ENCODE data around the gene TFDP1.
"Not testable (repeated sequence)": the region's sequence is repeated elsewhere in the genome, so short reads cannot be mapped to it uniquely, and the experiment has no call there.

The TFDP1 gene

DNA sequence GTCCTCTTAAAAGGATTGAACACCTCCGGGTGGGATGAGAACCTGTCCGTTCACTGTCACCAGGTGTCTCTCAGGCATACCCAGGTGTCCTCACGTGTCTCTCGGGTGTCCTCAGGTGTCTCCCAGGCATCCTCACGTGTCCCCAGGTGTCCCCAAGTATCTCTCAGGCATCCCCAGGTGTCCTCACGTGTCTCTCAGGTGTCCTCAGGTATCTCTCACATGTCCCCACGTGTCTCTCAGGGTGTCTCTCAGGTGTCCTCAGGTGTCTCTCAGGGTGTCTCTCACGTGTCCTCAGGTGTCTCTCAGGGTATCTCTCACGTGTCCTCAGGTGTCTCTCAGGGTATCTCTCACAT lies 39.7 kb downstream of the TFDP1 start:
- TF ChIP-seq, protein P1, sequence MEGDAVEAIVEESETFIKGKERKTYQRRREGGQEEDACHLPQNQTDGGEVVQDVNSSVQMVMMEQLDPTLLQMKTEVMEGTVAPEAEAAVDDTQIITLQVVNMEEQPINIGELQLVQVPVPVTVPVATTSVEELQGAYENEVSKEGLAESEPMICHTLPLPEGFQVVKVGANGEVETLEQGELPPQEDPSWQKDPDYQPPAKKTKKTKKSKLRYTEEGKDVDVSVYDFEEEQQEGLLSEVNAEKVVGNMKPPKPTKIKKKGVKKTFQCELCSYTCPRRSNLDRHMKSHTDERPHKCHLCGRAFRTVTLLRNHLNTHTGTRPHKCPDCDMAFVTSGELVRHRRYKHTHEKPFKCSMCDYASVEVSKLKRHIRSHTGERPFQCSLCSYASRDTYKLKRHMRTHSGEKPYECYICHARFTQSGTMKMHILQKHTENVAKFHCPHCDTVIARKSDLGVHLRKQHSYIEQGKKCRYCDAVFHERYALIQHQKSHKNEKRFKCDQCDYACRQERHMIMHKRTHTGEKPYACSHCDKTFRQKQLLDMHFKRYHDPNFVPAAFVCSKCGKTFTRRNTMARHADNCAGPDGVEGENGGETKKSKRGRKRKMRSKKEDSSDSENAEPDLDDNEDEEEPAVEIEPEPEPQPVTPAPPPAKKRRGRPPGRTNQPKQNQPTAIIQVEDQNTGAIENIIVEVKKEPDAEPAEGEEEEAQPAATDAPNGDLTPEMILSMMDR (conservative IDR thresholded peaks at IDR 0.05; ENCODE audit: low read depth, low read length), result no peak
- no peaks in the 10 kb centered on the region for H4K20me1 ChIP-seq (ENCODE audit: insufficient read depth)
- H3K79me2 ChIP-seq (ENCODE audit: insufficient read depth, low read depth), result 0 out of 2 replicates have a peak, but pooled peaks cover 13% of the 10 kb centered on the region
- no peaks in the 10 kb centered on the region for H3K36me3 ChIP-seq (ENCODE audit: insufficient read depth)
- no peak overlapping the region for H3K4me3 ChIP-seq (IDR thresholded peaks at IDR 0.05; ENCODE audit: insufficient read depth, low read depth, low read length)
- no peak overlapping the region for H3K9ac ChIP-seq
- no peak overlapping the region for H3K4me2 ChIP-seq
- no peaks in the 10 kb centered on the region for H3K4me1 ChIP-seq (ENCODE audit: low read depth, poor library complexity, severe bottlenecking)
- H2AFZ ChIP-seq (ENCODE audit: low read depth), result no peak overlapping the region
- no peak overlapping the region for H3K27ac ChIP-seq
- H3K27me3 ChIP-seq (ENCODE audit: insufficient read depth, low read depth), result no peaks in the 10 kb centered on the region

DNA sequence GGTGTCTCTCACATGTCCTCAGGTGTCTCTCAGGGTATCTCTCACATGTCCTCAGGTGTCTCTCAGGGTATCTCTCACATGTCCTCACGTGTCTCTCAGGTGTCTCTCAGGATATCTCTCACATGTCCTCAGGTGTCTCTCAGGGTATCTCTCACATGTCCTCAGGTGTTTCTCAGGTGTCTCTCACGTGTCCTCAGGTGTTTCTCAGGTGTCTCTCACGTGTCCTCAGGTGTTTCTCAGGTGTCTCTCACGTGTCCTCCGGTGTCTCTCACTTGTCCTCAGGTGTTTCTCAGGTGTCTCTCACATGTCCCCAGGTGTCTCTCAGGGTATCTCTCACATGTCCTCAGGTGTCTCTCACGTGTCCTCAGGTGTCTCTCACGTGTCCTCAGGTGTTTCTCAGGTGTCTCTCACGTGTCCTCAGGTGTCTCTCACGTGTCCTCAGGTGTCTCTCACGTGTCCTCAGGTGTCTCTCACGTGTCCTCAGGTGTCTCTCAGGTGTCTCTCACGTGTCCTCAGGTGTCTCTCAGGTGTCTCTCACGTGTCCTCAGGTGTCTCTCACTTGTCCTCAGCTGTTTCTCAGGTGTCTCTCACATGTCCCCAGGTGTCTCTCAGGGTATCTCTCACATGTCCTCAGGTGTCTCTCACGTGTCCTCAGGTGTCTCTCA lies 40.2 kb downstream of the TFDP1 start:
- H3K4me1 ChIP-seq (ENCODE audit: low read depth, poor library complexity, severe bottlenecking); H3K4me2 ChIP-seq; H3K27me3 ChIP-seq (ENCODE audit: insufficient read depth, low read depth); H3K9ac ChIP-seq; H4K20me1 ChIP-seq (ENCODE audit: insufficient read depth); H3K27ac ChIP-seq; H2AFZ ChIP-seq (ENCODE audit: low read depth); H3K4me3 ChIP-seq (IDR thresholded peaks at IDR 0.05; ENCODE audit: insufficient read depth, low read depth, low read length); H3K36me3 ChIP-seq (ENCODE audit: insufficient read depth): not testable (repeated sequence)
- H3K79me2 ChIP-seq (ENCODE audit: insufficient read depth, low read depth), result peaks cover 18% of the 10 kb centered on the region; the same call in 1 of the 2 replicates

DNA sequence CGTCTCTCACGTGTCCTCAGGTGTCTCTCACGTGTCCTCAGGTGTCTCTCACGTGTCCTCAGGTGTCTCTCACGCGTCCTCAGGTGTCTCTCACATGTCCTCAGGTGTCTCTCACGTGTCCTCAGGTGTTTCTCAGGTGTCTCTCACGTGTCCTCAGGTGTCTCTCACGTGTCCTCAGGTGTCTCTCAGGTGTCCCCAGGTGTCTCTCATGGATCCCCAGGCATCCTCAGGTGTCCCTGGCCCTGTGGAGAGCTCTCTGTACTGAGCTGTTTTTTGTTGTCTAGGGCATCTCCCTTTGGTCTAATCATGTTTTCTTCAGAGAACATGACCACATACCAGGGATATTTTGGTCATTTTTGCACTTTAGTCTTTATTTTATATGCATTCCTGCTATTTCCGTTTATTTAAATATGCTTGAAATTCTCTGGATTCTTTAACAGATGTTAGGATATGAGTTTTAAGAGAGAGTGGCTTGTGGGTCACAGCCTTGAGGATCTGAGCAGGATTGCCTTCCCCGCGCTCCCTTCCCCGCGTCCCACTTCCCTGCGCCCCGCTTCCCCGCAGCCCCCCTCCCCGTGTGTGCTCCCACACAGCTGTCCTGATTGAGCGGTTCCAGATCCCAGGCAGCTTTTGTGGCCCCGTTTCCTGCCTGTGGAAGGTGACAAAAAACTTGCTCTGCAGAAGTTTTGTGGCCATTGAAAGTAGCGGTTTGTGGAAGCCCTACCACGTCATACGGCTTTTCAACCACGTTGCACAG lies 41.6 kb downstream of the TFDP1 start:
- Histone ChIP-seq H3K4me1 (ENCODE audit: low read depth, poor library complexity, severe bottlenecking) (no peaks in the 10 kb centered on the region), H3K27ac (no peak overlapping the region), H4K20me1 (ENCODE audit: insufficient read depth) (no peaks in the 10 kb centered on the region), H3K4me2 (no peak overlapping the region), H3K9ac (no peak overlapping the region), H3K36me3 (ENCODE audit: insufficient read depth) (no peaks in the 10 kb centered on the region), H3K4me3 (IDR thresholded peaks at IDR 0.05; ENCODE audit: insufficient read depth, low read depth, low read length) (no peak overlapping the region), H2AFZ (ENCODE audit: low read depth) (no peak overlapping the region), H3K79me2 (ENCODE audit: insufficient read depth, low read depth) (peaks cover 10% of the 10 kb centered on the region; the same call in 1 of the 2 replicates), H3K27me3 (ENCODE audit: insufficient read depth, low read depth) (no peaks in the 10 kb centered on the region)
- TF ChIP-seq, protein P1 (conservative IDR thresholded peaks at IDR 0.05; ENCODE audit: low read depth, low read length), result no peak

DNA sequence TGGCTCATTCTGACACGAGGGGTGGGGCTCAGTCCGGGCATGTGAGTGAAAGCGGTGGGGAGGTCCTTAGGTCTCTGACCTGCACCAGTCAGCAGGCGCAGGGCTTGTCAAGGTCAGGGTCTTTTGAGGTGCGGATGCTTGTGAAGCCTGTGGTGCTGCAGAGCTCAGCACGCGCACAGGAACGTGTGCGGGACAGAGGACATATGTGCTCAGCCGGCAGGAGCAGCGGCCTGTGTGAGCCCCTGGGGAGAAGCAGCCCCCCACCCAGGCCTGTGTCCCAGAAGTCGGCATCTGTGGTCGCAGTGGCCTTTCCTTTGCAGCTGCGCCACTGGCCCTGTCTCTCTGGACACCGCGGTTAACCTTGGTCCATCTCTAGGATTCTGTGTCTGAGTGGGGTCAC lies 42.6 kb downstream of the TFDP1 start:
- H3K4me3 ChIP-seq (IDR thresholded peaks at IDR 0.05; ENCODE audit: insufficient read depth, low read depth, low read length), result no peak overlapping the region
- no peak overlapping the region for H3K4me2 ChIP-seq
- peaks cover 10% of the 10 kb centered on the region; the same call in 1 of the 2 replicates for H3K79me2 ChIP-seq (ENCODE audit: insufficient read depth, low read depth)
- no peak overlapping the region for H3K27ac ChIP-seq
- no peaks in the 10 kb centered on the region for H3K27me3 ChIP-seq (ENCODE audit: insufficient read depth, low read depth)
- H2AFZ ChIP-seq (ENCODE audit: low read depth), result no peak overlapping the region
- no peaks in the 10 kb centered on the region for H3K4me1 ChIP-seq (ENCODE audit: low read depth, poor library complexity, severe bottlenecking)
- no peaks in the 10 kb centered on the region for H3K36me3 ChIP-seq (ENCODE audit: insufficient read depth)
- no peaks in the 10 kb centered on the region for H4K20me1 ChIP-seq (ENCODE audit: insufficient read depth)
- TF ChIP-seq, protein P1 (conservative IDR thresholded peaks at IDR 0.05; ENCODE audit: low read depth, low read length), result no peak
- no peak overlapping the region for H3K9ac ChIP-seq

All from KMS-11 (cell line).